HCT116 (cell line): Measurements from ENCODE around the gene HOGA1.
A peak's percentile ranks its signal among the peaks of the same experiment; 100 is the strongest.

Source experiments
- POLR2AphosphoS5 ChIP-seq: IDR thresholded peaks from 2 replicates; pipeline ENCODE4 v1.6.1; 2011; ENCODE audit warnings: mild to moderate bottlenecking, low read depth, low read length, moderate library complexity
- SIN3A ChIP-seq: IDR thresholded peaks from 2 replicates; pipeline ENCODE4 v1.6.1; 2012; ENCODE audit warnings: low read depth
- TCF7L2 ChIP-seq: IDR thresholded peaks from 2 replicates; pipeline ENCODE4 v1.7.0; 2011; ENCODE audit warnings: borderline replicate concordance, inconsistent platforms; ENCODE audit not compliant: insufficient read depth, insufficient read length; ENCODE audit errors: extremely low read depth
- TF ChIP-seq, protein P1 (sequence below): IDR thresholded peaks from 2 replicates; pipeline ENCODE4 v1.6.1; 2012; ENCODE audit warnings: low read depth
- TF ChIP-seq, protein P2 (sequence below), 3 experiments: fragments of 200-600 bp in 1 of 3; sonication (generic) in 1 of 3; IDR thresholded peaks in 2 of 3; conservative IDR thresholded peaks in 1 of 3; 2 replicates each; pipeline ENCODE4 v1.5.1; 2012 to 2017; ENCODE audit warnings: low read depth in 2 of 3, low read length in 2 of 3, antibody characterized with exemption in 1 of 3, borderline replicate concordance in 1 of 3, control low read depth in 1 of 3, mild to moderate bottlenecking in 1 of 3, mixed read lengths in 1 of 3, mixed run types in 1 of 3, moderate library complexity in 1 of 3; ENCODE audit not compliant: insufficient read depth in 1 of 3

DNA sequence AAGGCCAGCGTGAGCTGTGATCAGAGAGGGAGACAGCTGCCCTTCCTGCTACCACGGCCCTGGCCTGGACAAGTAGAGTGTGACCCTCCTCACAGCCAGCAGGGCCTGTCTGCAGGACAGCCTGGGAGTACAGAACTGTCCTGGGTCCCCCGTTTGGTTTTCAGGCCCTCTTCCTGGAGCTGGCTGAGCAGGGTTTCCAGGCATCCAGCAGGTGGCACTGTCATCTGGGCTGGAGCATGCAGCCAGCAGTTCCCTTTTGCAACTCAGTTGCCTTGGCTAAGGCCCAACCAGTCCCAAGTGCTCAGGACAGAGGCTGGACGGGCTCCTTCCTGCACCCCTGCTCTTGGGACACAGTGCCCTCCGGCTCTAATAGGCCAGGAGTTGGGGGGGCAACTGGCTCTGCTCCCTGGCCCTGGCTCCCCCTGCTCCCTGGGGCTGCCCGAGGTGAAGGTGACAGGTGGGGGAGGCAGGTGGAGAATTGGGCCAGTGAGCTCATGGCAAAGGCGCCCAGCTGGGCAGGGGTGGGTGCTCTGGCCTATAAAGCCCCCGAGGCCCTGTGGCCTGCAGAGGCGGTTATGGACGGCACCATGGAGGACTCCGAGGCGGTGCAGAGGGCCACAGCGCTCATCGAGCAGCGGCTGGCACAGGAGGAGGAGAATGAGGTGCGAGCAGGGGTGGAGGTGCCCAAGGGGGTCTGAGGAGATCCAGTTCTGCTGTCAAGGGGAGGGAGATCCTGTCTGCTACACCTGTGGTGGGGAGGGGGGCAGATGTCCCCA, 11.8 kb upstream of the HOGA1 start, which contains the start of gene ANKRD2:
- TF ChIP-seq SIN3A (no peak), POLR2AphosphoS5 (0 out of 2 replicates have a peak, but pooled peaks have one; percentile 29), TCF7L2 (no peak)
- TF ChIP-seq, protein P1, sequence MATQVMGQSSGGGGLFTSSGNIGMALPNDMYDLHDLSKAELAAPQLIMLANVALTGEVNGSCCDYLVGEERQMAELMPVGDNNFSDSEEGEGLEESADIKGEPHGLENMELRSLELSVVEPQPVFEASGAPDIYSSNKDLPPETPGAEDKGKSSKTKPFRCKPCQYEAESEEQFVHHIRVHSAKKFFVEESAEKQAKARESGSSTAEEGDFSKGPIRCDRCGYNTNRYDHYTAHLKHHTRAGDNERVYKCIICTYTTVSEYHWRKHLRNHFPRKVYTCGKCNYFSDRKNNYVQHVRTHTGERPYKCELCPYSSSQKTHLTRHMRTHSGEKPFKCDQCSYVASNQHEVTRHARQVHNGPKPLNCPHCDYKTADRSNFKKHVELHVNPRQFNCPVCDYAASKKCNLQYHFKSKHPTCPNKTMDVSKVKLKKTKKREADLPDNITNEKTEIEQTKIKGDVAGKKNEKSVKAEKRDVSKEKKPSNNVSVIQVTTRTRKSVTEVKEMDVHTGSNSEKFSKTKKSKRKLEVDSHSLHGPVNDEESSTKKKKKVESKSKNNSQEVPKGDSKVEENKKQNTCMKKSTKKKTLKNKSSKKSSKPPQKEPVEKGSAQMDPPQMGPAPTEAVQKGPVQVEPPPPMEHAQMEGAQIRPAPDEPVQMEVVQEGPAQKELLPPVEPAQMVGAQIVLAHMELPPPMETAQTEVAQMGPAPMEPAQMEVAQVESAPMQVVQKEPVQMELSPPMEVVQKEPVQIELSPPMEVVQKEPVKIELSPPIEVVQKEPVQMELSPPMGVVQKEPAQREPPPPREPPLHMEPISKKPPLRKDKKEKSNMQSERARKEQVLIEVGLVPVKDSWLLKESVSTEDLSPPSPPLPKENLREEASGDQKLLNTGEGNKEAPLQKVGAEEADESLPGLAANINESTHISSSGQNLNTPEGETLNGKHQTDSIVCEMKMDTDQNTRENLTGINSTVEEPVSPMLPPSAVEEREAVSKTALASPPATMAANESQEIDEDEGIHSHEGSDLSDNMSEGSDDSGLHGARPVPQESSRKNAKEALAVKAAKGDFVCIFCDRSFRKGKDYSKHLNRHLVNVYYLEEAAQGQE: no peak
- TF ChIP-seq, protein P2, sequence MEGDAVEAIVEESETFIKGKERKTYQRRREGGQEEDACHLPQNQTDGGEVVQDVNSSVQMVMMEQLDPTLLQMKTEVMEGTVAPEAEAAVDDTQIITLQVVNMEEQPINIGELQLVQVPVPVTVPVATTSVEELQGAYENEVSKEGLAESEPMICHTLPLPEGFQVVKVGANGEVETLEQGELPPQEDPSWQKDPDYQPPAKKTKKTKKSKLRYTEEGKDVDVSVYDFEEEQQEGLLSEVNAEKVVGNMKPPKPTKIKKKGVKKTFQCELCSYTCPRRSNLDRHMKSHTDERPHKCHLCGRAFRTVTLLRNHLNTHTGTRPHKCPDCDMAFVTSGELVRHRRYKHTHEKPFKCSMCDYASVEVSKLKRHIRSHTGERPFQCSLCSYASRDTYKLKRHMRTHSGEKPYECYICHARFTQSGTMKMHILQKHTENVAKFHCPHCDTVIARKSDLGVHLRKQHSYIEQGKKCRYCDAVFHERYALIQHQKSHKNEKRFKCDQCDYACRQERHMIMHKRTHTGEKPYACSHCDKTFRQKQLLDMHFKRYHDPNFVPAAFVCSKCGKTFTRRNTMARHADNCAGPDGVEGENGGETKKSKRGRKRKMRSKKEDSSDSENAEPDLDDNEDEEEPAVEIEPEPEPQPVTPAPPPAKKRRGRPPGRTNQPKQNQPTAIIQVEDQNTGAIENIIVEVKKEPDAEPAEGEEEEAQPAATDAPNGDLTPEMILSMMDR (IDR thresholded peaks at IDR 0.05 in 2 of 3, conservative IDR thresholded peaks at IDR 0.05 in 1 of 3; ENCODE audit: borderline replicate concordance in 1 of 3, insufficient read depth in 1 of 3, low read depth in 2 of 3, low read length in 2 of 3): peak; percentile 85 to 97 (median 93)
